Hippocampal formation (tissue), 2 donors: ENCODE measurements around the gene SSTR5.
"Not testable (repeated sequence)": the region's sequence is repeated elsewhere in the genome, so short reads cannot be mapped to it uniquely, and the experiment has no call there.

ENCODE experiments used
- DNase-seq, 2 donors: peaks; one replicate each; lab custom pipeline; 2025; lab: John Stamatoyannopoulos, UW

SSTR5 gene

GRCh38 chr16:1073566-1074378, 1.2 kb downstream of the SSTR5 start:
- DNase-seq, result no peak

- no peak for DNase-seq
Observed at GRCh38 chr16:1074379-1074649, 1.8 kb downstream of the SSTR5 start.

DNA sequence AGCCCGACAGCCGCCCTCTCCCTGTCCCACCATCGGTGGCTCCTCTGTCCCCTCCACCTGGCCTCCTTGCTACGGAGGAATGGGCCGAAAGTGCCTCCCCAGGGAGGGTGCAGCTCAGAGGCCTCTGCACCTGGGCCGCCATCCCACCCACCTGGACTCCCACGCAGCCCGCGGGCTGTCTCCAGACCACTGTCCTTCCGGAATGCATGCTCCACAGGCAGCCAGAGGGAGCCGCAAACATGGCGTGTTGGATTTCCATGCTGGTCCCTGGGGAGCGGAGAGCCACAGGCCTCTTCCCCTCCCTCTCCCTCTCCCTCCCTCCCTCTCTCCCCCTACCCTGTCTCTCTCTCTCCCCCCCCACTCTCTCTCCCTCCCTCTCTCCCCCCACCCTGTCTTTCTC, 3.0 kb downstream of the SSTR5 start:
- no peak for DNase-seq

GRCh38 chr16:1076801-1077576, 4.4 kb downstream of the SSTR5 start:
- no peak for DNase-seq

DNA sequence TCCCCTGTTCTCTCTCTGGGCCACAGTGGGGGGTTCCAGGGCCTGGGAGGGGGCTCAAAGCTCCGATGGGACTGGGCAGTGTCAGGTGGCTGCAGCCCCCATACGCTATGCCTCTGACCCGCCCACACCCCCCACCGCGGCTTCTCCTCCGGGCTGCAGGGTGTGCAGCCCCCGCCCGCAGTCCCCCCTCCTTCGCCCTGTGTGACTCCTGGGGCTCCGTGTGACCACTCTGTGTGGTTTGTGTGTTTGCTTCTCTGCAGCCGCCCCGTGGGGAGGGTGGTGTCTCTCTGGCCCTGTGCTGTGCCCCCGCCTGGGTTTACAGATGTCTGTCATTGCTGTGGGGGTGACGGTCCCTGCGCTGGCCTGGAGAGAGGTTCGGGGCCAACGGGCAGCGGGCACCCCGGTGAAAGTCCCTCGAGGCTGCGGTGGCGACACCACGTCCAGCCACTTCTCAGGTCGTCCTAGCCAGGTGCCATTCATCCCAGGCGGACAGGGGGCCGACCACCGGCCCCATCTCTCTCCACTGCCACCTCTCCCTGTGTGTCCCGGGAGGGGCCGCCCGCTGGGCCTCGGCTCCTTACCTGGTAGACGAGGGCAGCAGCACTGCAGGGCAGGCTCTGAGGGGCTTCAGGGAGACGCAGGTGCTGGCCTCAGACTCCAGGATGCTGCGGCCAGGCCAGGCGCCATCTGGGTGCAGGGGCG, 5.5 kb downstream of the SSTR5 start:
- DNase-seq, result no peak

DNA sequence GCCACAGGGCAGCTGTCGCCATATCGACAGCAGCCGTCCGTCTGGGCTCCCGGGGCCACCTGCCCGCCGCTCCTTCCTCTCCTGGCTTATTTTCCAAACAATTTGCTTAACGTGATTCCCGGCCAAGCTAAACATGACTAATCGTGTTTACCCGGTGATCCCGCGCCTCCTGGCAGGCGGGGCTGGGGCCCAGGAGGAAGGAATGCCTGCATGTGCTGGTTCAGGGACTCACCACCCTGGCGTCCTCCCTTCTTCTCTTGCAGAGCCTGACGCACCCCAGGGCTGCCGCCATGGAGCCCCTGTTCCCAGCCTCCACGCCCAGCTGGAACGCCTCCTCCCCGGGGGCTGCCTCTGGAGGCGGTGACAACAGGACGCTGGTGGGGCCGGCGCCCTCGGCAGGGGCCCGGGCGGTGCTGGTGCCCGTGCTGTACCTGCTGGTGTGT, 6.1 kb downstream of the SSTR5 start:
- DNase-seq, result no peak

GRCh38 chr16:1079341-1079740, 6.8 kb downstream of the SSTR5 start:
- DNase-seq, result no peak

DNA sequence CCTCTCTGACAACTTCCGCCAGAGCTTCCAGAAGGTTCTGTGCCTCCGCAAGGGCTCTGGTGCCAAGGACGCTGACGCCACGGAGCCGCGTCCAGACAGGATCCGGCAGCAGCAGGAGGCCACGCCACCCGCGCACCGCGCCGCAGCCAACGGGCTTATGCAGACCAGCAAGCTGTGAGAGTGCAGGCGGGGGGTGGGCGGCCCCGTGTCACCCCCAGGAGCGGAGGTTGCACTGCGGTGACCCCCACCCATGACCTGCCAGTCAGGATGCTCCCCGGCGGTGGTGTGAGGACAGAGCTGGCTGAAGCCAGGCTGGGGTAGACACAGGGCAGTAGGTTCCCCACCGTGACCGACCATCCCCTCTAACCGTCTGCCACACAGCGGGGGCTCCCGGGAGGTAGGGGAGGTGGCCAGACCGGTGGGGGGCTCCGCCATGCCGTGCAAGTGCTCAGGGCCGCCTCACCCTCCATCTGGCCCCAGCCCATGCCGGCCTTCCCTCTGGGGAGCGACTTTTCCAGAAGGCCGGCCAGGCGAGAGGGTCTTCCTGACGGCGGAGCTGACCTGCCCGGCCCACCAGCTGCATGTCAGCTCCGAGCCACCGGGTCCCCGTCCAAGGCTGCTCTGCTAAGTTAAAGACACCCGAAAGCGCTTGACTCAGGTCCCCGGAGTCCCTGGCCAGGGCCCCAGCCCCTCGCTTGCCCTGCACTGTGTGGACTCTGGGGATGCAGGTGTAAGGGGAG, 7.4 kb downstream of the SSTR5 start:
- DNase-seq, result no peak

GRCh38 chr16:1080801-1081733, 8.5 kb downstream of the SSTR5 start:
- DNase-seq, result no peak

DNA sequence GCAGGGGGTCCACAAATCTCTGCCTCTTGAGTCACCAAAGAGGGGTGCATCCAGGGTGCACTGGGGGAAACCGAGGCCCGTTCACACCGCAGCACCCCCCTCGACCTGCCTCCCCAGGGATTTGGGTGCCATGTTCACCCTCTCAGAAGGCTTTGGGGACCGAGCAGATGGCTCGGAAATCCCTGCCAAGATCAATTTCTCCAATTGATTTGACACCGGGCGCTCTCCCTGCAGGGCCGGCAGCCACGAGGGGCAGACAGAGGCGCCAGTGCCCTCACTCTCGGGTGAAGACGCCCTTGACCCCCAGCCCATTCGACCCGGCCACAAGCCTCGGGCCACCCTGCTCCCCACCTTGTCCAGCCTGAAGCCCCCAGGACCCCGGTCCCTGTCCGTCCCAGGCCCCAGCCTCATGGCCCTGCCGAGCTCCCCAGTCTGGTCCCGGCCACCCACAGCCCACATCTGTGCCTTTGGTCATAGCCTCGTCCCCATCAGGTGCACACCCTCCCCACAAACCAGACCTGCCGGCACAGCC, 9.3 kb downstream of the SSTR5 start:
- no peak for DNase-seq

- no peak for DNase-seq
Observed at GRCh38 chr16:1082266-1082951, 9.9 kb downstream of the SSTR5 start.

DNA sequence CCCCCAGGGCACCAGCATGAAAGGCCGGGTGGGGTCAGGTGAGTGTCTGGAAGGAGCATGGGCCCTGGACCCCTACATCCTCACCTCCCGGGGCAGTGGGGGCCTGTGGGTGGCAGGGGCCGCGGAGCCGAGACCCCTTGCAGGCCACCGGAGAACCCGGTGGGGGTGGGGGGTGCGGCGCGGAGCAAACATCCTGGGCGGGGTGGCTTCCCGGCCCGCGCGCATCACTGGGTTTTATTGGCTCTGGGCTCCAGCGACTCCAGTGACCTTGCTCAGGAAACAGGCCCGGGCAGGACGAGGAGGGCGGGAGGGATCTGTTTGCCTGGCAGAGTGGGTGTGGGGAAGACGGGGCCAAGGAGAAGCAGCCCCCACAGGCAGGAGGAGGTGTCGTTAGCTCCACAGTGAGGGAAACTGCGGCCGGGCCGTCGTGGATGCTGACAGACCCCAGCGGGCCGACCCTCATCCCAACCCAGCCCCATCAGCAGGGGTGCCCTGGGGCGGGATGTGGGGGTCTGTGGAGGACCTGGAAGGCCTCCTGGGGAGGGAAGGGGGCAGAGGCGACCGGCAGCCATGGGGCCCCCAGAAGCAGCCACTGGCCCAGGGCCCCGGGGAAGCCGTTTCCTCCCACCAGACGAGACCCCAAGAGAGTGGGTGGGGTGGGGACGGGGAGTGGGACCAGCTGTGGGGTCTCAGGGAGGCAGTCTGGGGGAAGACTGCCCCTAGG, 10.6 kb downstream of the SSTR5 start:
- no peak for DNase-seq

GRCh38 chr16:1084971-1085370, 12.4 kb downstream of the SSTR5 start:
- DNase-seq, result no peak

GRCh38 chr16:1086443-1086842, 13.9 kb downstream of the SSTR5 start:
- not testable (repeated sequence) for DNase-seq

DNA sequence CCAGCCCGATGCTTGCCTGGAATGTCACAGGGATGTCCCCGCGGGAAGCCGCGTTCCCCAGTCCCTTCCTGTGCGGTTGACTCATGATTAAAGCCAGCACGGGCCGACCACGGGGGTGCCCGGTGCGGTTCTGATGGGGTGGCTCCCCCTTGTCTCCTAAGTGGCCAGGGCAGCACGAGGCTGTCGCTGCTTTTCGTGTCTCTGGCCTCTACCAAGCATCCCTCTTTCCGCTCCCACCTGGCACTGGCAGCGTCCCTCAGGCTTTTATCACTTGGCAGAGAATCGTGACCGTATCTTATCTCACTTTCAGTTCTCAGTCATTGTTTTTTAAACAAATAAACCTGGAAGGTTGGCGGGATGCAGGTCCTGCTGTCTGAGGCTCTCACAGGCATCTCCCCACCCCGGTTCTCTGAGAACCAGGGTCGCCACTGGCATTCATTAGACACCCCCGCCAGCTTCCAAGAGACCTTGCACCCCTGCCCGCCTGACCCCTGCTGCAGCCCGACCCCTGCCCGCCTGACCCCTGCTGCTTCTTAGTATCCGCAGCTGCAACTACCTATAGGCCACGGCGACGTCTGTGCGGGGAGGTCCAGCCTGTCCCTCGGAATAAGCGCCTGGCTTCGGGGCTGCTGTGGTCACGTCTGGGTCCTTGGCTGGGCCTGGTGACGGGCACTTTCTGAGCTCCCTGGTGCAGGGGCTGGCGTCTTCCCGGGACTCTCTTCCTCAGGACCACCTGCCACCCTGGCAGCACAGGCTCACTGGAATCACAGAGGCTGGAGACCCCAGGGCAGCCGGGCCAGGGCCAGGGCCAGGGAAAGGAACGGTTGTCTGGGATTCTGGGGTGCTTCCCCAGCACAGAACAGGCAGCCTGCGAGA, 16.0 kb downstream of the SSTR5 start:
- DNase-seq, result no peak

- no peak for DNase-seq
Observed at GRCh38 chr16:1089439-1089821, 16.9 kb downstream of the SSTR5 start.

GRCh38 chr16:1089822-1090619, 17.5 kb downstream of the SSTR5 start:
- DNase-seq, result no peak
